ENCODE data around the gene ST3GAL2.

ST3GAL2 gene

GRCh38 chr16:70378869-70379493 lies 59.9 kb downstream of the ST3GAL2 start:
- no peak overlapping the region for H3K4me3 ChIP-seq (ENCODE audit: low read length)
- TF ChIP-seq CTCF (conservative IDR thresholded peaks at IDR 0.05; ENCODE audit: low read depth, low read length), result no peak
- DNase-seq (ENCODE audit: low read depth), result no peak

GRCh38 chr16:70377782-70378181 lies 61.1 kb downstream of the ST3GAL2 start:
- no peak for TF ChIP-seq CTCF (conservative IDR thresholded peaks at IDR 0.05; ENCODE audit: low read depth, low read length)
- H3K4me3 ChIP-seq (ENCODE audit: low read length), result no peak overlapping the region
- no peak for DNase-seq (ENCODE audit: low read depth)

GRCh38 chr16:70375636-70376611 lies 63.0 kb downstream of the ST3GAL2 start:
- TF ChIP-seq CTCF (conservative IDR thresholded peaks at IDR 0.05; ENCODE audit: low read depth, low read length), result no peak
- no peak overlapping the region for H3K4me3 ChIP-seq (ENCODE audit: low read length)
- no peak for DNase-seq (ENCODE audit: low read depth)

GRCh38 chr16:70374213-70374612 lies 64.7 kb downstream of the ST3GAL2 start:
- H3K4me3 ChIP-seq (ENCODE audit: low read length), result no peak overlapping the region
- no peak for DNase-seq (ENCODE audit: low read depth)
- TF ChIP-seq CTCF (conservative IDR thresholded peaks at IDR 0.05; ENCODE audit: low read depth, low read length), result no peak

- no peak for TF ChIP-seq CTCF (conservative IDR thresholded peaks at IDR 0.05; ENCODE audit: low read depth, low read length)
- no peak for DNase-seq (ENCODE audit: low read depth)
- H3K4me3 ChIP-seq (ENCODE audit: low read length), result no peak overlapping the region
These were observed 65.8 kb downstream of the ST3GAL2 start for GRCh38 chr16:70372921-70373728.

- H3K4me3 ChIP-seq (ENCODE audit: low read length), result no peak overlapping the region
- no peak for TF ChIP-seq CTCF (conservative IDR thresholded peaks at IDR 0.05; ENCODE audit: low read depth, low read length)
- DNase-seq (ENCODE audit: low read depth), result no peak
These were observed 68.0 kb downstream of the ST3GAL2 start for GRCh38 chr16:70370924-70371323.

All from retinal pigment epithelial cell (primary cell).